GM23338 (cell line): ENCODE results near the gene PRKCH. TPM values are rescaled to one million over a fixed set of nuclear protein-coding genes. Genes with fewer than 3 reads are reported as not detected.

ENCODE experiments used
- ATAC-seq: fragments of 200-7000 bp; cut with Tn5 transposase; 3 replicates; pipeline ENCODE4 v1.9.1; 2020
- DNase-seq: peaks from one replicate; pipeline ENCODE4 v3.0.0-alpha.2; 2015; ENCODE audit warnings: low spot score
- H2AFZ ChIP-seq: fragments of 200-600 bp; sonication (generic); 2 replicates; pipeline ENCODE4 v1.8.0; 2016; ENCODE audit warnings: antibody characterized with exemption, mild to moderate bottlenecking, moderate library complexity
- H3F3A ChIP-seq: fragments of 200-600 bp; sonication (generic); replicated peaks from 2 replicates; pipeline ENCODE4 v1.8.0; 2017; ENCODE audit warnings: antibody characterized with exemption, mixed run types, low read depth
- H3K27ac ChIP-seq: fragments of 200-600 bp; sonication (generic); 2 replicates; pipeline ENCODE4 v1.6.1; 2016; ENCODE audit warnings: low read depth
- H3K27me3 ChIP-seq: fragments of 200-600 bp; sonication (generic); 2 replicates; pipeline ENCODE4 v1.8.0; 2016; ENCODE audit warnings: mild to moderate bottlenecking, mixed run types, moderate library complexity; ENCODE audit not compliant: insufficient read depth
- H3K36me3 ChIP-seq: fragments of 200-600 bp; sonication (generic); 2 replicates; pipeline ENCODE4 v1.8.0; 2016; ENCODE audit warnings: mild to moderate bottlenecking; ENCODE audit not compliant: insufficient read depth
- H3K4me1 ChIP-seq: fragments of 200-600 bp; sonication (generic); 2 replicates; pipeline ENCODE4 v1.8.0; 2016; ENCODE audit warnings: mild to moderate bottlenecking, moderate library complexity; ENCODE audit not compliant: insufficient read depth
- H3K4me2 ChIP-seq: fragments of 200-600 bp; sonication (generic); 2 replicates; pipeline ENCODE4 v1.7.1; 2017; ENCODE audit warnings: mixed run types
- H3K4me3 ChIP-seq: fragments of 200-600 bp; sonication (generic); 2 replicates; pipeline ENCODE4 v1.6.1; 2016; ENCODE audit warnings: mixed run types
- H3K79me2 ChIP-seq: fragments of 200-600 bp; sonication (generic); replicated peaks from 2 replicates; pipeline ENCODE4 v1.8.0; 2017; ENCODE audit warnings: mild to moderate bottlenecking; ENCODE audit not compliant: insufficient read depth
- H3K9me2 ChIP-seq: fragments of 200-600 bp; sonication (generic); 2 replicates; pipeline ENCODE4 v1.8.0; 2017; ENCODE audit not compliant: insufficient read depth
- H4K20me1 ChIP-seq: fragments of 200-600 bp; sonication (generic); replicated peaks from 2 replicates; pipeline ENCODE4 v1.8.0; 2017; ENCODE audit warnings: mild to moderate bottlenecking; ENCODE audit not compliant: insufficient read depth
- H3K27ac Mint-ChIP-seq: 2 replicates; pipeline ENCODE4 v1.8.0; 2020; ENCODE audit warnings: inconsistent platforms, mild to moderate bottlenecking, moderate library complexity, mixed read lengths
- H3K27me3 Mint-ChIP-seq: 3 replicates; pipeline ENCODE4 v1.8.0; 2022; ENCODE audit warnings: low read depth, mild to moderate bottlenecking, moderate library complexity, mixed read lengths, inconsistent platforms; ENCODE audit not compliant: insufficient read depth, poor library complexity
- H3K36me3 Mint-ChIP-seq: 3 replicates; pipeline ENCODE4 v1.8.0; 2021; ENCODE audit warnings: low read depth, mild to moderate bottlenecking, inconsistent platforms, moderate library complexity, mixed read lengths
- H3K4me1 Mint-ChIP-seq: 3 replicates; pipeline ENCODE4 v1.8.0; 2020; ENCODE audit warnings: mild to moderate bottlenecking, inconsistent platforms, mixed read lengths
- H3K4me3 Mint-ChIP-seq: 3 replicates; pipeline ENCODE4 v1.8.0; 2021; ENCODE audit warnings: moderate library complexity, mild to moderate bottlenecking, inconsistent platforms, mixed read lengths
- H3K9me3 Mint-ChIP-seq: 3 replicates; pipeline ENCODE4 v1.8.0; 2020; ENCODE audit warnings: moderate library complexity, mild to moderate bottlenecking, inconsistent platforms, mixed read lengths
- CREB1 ChIP-seq: fragments of 250-450 bp; sonication (Bioruptor Pico); IDR thresholded peaks from 2 replicates; pipeline ENCODE4 v1.5.0; 2020; ENCODE audit warnings: low read depth, mild to moderate bottlenecking, moderate library complexity
- CTCF ChIP-seq, 2 experiments: fragments of 200-600 bp in 1 of 2; sonication (generic) in 1 of 2; conservative IDR thresholded peaks; 2 replicates each; pipeline versions ENCODE4 v1.5.1 to v1.6.1; 2016 to 2017; ENCODE audit warnings: antibody characterized with exemption in 2 of 2, low read depth in 2 of 2, mild to moderate bottlenecking in 2 of 2, moderate library complexity in 1 of 2
- EZH2 ChIP-seq: fragments of 200-600 bp; sonication (generic); IDR thresholded peaks from one replicate; pipeline ENCODE4 v1.8.0; 2017; ENCODE audit warnings: antibody characterized with exemption, mild to moderate bottlenecking, low read depth; ENCODE audit not compliant: unreplicated experiment
- EZH2phosphoT487 ChIP-seq: fragments of 200-600 bp; sonication (generic); IDR thresholded peaks from one replicate; pipeline ENCODE4 v1.8.1; 2018; ENCODE audit warnings: antibody characterized with exemption; ENCODE audit not compliant: unreplicated experiment
- JUNB ChIP-seq: IDR thresholded peaks from one replicate; pipeline ENCODE4 v1.6.1; 2016; ENCODE audit warnings: antibody characterized with exemption; ENCODE audit not compliant: unreplicated experiment
- NANOG ChIP-seq: IDR thresholded peaks from 2 replicates; pipeline ENCODE4 v1.6.1; 2016; ENCODE audit warnings: antibody characterized with exemption, borderline replicate concordance
- POLR2AphosphoS5 ChIP-seq: IDR thresholded peaks from 2 replicates; pipeline ENCODE4 v1.6.1; 2016; ENCODE audit warnings: antibody characterized with exemption, low read depth
- REST ChIP-seq: IDR thresholded peaks from one replicate; pipeline ENCODE4 v1.6.1; 2018; ENCODE audit warnings: antibody characterized with exemption; ENCODE audit not compliant: unreplicated experiment
- ZNF114 ChIP-seq: fragments of 250-450 bp; sonication (Bioruptor Pico); IDR thresholded peaks from 2 replicates; pipeline ENCODE4 v1.5.0; 2020; ENCODE audit warnings: mild to moderate bottlenecking, moderate library complexity
- ZNF331 ChIP-seq: fragments of 250-450 bp; sonication (Bioruptor Pico); IDR thresholded peaks from 2 replicates; pipeline ENCODE4 v1.5.0; 2020; ENCODE audit warnings: low read depth, mild to moderate bottlenecking, moderate library complexity
- polyA plus RNA-seq: library from polyadenylated mRNA; unstranded; fragments of >200 nt; fragmentation: Nextera tagmentation; extraction: Ambion mirVana; gene quantifications from 2 replicates; pipeline ENCODE4 v1.2.1, GENCODE V29; 2016
- total RNA-seq: library from RNA; depleted of rRNA; stranded (reverse); fragments of >200 nt; shearing (Covaris generic); gene quantifications from 2 replicates; pipeline ENCODE4 v1.2.3, GENCODE V29; 2014

The PRKCH gene
- total and polyA plus RNA-seq, 2 experiments from 2014 or later = 5.4 to 10.1 TPM

DNA sequence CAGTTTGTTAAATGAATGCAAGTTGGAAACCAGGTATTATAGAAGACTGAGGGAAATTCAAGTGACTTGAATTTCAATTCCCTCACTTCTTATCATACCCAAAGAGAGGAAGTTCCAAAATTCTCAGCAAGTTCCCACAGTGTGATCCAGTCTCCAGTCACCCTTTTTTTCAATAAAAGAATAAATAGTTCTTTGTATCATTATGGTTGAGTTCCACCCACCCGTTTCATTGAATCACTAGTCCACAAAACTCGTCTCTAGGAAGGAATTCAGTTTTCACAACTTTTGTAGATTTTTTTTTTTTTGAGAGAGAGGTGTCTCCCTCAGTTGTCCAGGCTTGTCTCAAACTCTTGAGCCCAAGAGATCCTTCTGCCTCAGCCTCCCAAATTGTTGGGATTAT is 38.6 kb upstream of the PRKCH start:
- no peak for DNase-seq
- Histone ChIP-seq H4K20me1 (peaks cover 7% of the 10 kb centered on the region), H2AFZ (no peak overlapping the region), H3K79me2 (no peaks in the 10 kb centered on the region), H3K4me1 (peaks cover 13% of the 10 kb centered on the region), H3K9me2 (no peaks in the 10 kb centered on the region), H3F3A (no peaks in the 10 kb centered on the region), H3K27me3 (peaks cover 26% of the 10 kb centered on the region), H3K36me3 (no peaks in the 10 kb centered on the region), H3K4me3 (no peak overlapping the region), H3K27ac (no peak overlapping the region), H3K4me2 (no peak overlapping the region)
- no peak for ATAC-seq
- TF ChIP-seq CREB1 (CRISPR knock-in tag) = no peak
- no peak for TF ChIP-seq ZNF331 (CRISPR knock-in tag)
- TF ChIP-seq NANOG = no peak
- no peak overlapping the region for H3K27ac Mint-ChIP-seq
- H3K36me3 Mint-ChIP-seq = no peaks in the 10 kb centered on the region
- H3K4me3 Mint-ChIP-seq = no peak overlapping the region
- H3K4me1 Mint-ChIP-seq = peaks cover 12% of the 10 kb centered on the region
- H3K9me3 Mint-ChIP-seq = no peaks in the 10 kb centered on the region
- H3K27me3 Mint-ChIP-seq = peaks cover 26% of the 10 kb centered on the region

- no peak overlapping the region for H3K4me3 ChIP-seq
- Mint-ChIP-seq H3K4me1 (peaks cover 10% of the 10 kb centered on the region), H3K27ac (no peak overlapping the region), H3K9me3 (no peaks in the 10 kb centered on the region), H3K27me3 (peaks cover 25% of the 10 kb centered on the region), H3K4me3 (no peak overlapping the region), H3K36me3 (no peaks in the 10 kb centered on the region)
- TF ChIP-seq POLR2AphosphoS5 (no peak), ZNF114 (no peak), CTCF (conservative IDR thresholded peaks at IDR 0.05; ENCODE audit: low read depth in 2 of 2) (no peak), ZNF331 (CRISPR knock-in tag) (no peak), JUNB (no peak), NANOG (no peak), CREB1 (CRISPR knock-in tag) (no peak), EZH2 (no peak)
- H3K9me2 ChIP-seq = no peaks in the 10 kb centered on the region
- peaks cover 15% of the 10 kb centered on the region for H3K27me3 ChIP-seq
- no peak overlapping the region for H3K4me2 ChIP-seq
- H4K20me1 ChIP-seq = peaks cover 7% of the 10 kb centered on the region
- no peaks in the 10 kb centered on the region for H3K79me2 ChIP-seq
- H2AFZ ChIP-seq = no peak overlapping the region; the same call in 1 of the 2 replicates
- peaks cover 13% of the 10 kb centered on the region for H3K4me1 ChIP-seq
- H3F3A ChIP-seq = no peaks in the 10 kb centered on the region
- DNase-seq (no peak), ATAC-seq (no peak)
- H3K27ac ChIP-seq = no peak overlapping the region
- H3K36me3 ChIP-seq = no peaks in the 10 kb centered on the region
Measured at GRCh38 chr14:61284001-61284400, 37.4 kb upstream of the PRKCH start.

DNA sequence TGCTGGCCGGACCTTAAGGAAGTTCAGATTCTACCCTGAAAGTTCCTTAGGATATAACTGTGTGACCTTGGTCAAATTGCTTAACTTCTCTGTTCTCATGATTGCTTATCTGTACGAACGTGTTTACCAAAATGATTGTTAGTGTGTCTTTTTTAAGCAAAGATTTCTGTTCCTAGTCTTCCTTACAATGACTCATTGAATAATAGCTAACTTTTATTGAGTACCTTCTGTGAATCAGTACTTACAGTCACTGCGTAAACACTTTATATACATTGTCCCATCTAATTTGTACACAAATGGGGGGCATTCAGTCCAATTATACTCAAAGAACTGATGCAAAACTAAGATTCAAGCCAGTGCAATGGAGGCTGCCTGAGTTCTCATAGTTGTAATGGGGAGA is 36.0 kb upstream of the PRKCH start:
- Histone ChIP-seq H3K4me1 (peaks cover 6% of the 10 kb centered on the region; the same call in 1 of the 2 replicates), H3K79me2 (no peaks in the 10 kb centered on the region), H3F3A (no peaks in the 10 kb centered on the region), H3K4me2 (no peak overlapping the region), H3K27ac (no peak overlapping the region), H2AFZ (no peak overlapping the region; the same call in 1 of the 2 replicates), H3K9me2 (no peaks in the 10 kb centered on the region), H3K4me3 (no peak overlapping the region), H3K36me3 (no peaks in the 10 kb centered on the region), H3K27me3 (peaks cover 2% of the 10 kb centered on the region), H4K20me1 (no peaks in the 10 kb centered on the region)
- Mint-ChIP-seq H3K4me1 (peaks cover 4% of the 10 kb centered on the region; the same call in 2 of the 3 replicates), H3K27ac (no peak overlapping the region), H3K27me3 (peaks cover 12% of the 10 kb centered on the region), H3K36me3 (no peaks in the 10 kb centered on the region), H3K4me3 (no peak overlapping the region), H3K9me3 (no peaks in the 10 kb centered on the region)
- DNase-seq (no peak), ATAC-seq (no peak)
- TF ChIP-seq REST (no peak), EZH2phosphoT487 (no peak), NANOG (no peak), ZNF114 (no peak)
